Gastroesophageal sphincter (tissue), 3 donors: ENCODE data around the gene CDH4.

ENCODE experiments used
- CTCF ChIP-seq, 4 experiments: fragments of 200-600 bp in 2 of 4; fragments of 450-650 bp in 2 of 4; sonication (generic) in 1 of 4; IDR thresholded peaks; one replicate each; pipeline ENCODE4 v1.5.1; 2017 to 2019; ENCODE audit warnings: antibody characterized with exemption in 4 of 4, mild to moderate bottlenecking in 2 of 4, moderate library complexity in 2 of 4
- EP300 ChIP-seq: sonication (generic); formaldehyde crosslinking; IDR thresholded peaks from one replicate; pipeline ENCODE4 v1.6.1; 2017; ENCODE audit warnings: antibody characterized with exemption, mild to moderate bottlenecking
- POLR2A ChIP-seq, 2 donors: fragments of 450-650 bp; IDR thresholded peaks; one replicate each; pipeline ENCODE4 v1.6.1; 2017; ENCODE audit warnings: antibody characterized with exemption in 2 of 2, mild to moderate bottlenecking in 2 of 2, moderate library complexity in 1 of 2

- no peak for TF ChIP-seq CTCF (IDR thresholded peaks at IDR 0.05)
- no peak for TF ChIP-seq POLR2A (IDR thresholded peaks at IDR 0.05)
- no peak for TF ChIP-seq EP300
Observed at GRCh38 chr20:61931476-61932198, 679.6 kb downstream of the CDH4 start.
